OCI-LY3 (cell line): ENCODE measurements around the gene RFPL2.

Source experiments
- CTCF ChIP-seq: fragments of 200-600, 300-600 bp; sonication (generic); IDR thresholded peaks from 2 replicates; pipeline ENCODE4 v1.5.1; 2014; ENCODE audit warnings: antibody characterized with exemption, low read length, low read depth
- EZH2phosphoT487 ChIP-seq: fragments of 200-600 bp; shearing (Covaris generic); IDR thresholded peaks from 2 replicates; pipeline ENCODE4 v1.6.1; 2018; ENCODE audit warnings: antibody characterized with exemption, mixed run types, low read depth

GRCh38 chr22:32226326-32227104 lies 21.6 kb upstream of the RFPL2 start:
- no peak for TF ChIP-seq CTCF
- no peak for TF ChIP-seq EZH2phosphoT487
